ENCODE data around the gene SMARCA2. TPM values are rescaled to one million over a fixed set of nuclear protein-coding genes. Genes with fewer than 3 reads are reported as not detected.

Gene SMARCA2
- total and polyA plus RNA-seq, 12 donors = 38.3 to 192 (median 142) TPM

DNA sequence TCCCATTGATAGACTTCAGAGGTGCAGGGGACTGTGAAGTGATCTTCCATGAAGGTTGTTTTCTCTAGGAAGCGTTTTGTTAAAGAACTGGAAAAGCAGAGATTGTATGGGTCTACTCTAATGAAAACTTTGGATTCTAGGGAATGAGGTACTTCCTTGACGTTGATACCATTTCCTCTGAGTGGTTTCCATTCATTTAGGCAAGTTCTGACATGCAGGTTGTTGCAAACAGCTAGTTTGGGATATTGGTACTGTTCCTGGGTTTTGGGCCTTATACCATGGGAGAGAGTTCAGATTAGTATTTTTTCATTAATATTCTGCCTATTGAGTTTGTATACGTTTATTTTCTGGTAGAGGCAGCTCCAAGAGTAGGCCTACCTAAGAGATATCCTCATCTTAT is 25.7 kb downstream of the SMARCA2 start:
- Histone ChIP-seq H3K36me3 (replicated peaks in 1 of 2) (peaks cover 0 to 40% of the 10 kb centered on the region in 2 donors), H3K27me3 (no peaks in the 10 kb centered on the region), H3K9me3 (replicated peaks in 1 of 3) (no peaks in the 10 kb centered on the region), H3K4me3 (no peak overlapping the region), H3K4me1 (replicated peaks in 1 of 2) (no peaks in the 10 kb centered on the region), H3K27ac (no peak overlapping the region)
- intact Hi-C loops (cut with DNase I) = no loop called here
- no peak for DNase-seq
- 92 to 97% (median 93%) methylated on average over 3 of the region's 3 CpGs for WGBS, 4 donors
- no peak for TF ChIP-seq CTCF (IDR thresholded peaks at IDR 0.05)
- TF ChIP-seq POLR2A (IDR thresholded peaks at IDR 0.05) = no peak

- H3K36me3 ChIP-seq (replicated peaks in 1 of 2) = peaks cover 0 to 40% of the 10 kb centered on the region in 2 donors
- intact Hi-C loops (cut with DNase I) = no loop called here
- WGBS, 4 donors = 81 to 92% (median 88%) methylated on average over 2 of the region's 2 CpGs
- H3K4me3 ChIP-seq = no peak overlapping the region
- no peaks in the 10 kb centered on the region for H3K4me1 ChIP-seq (replicated peaks in 1 of 2)
- H3K9me3 ChIP-seq (replicated peaks in 1 of 3) = no peaks in the 10 kb centered on the region
- H3K27ac ChIP-seq = no peak overlapping the region
- H3K27me3 ChIP-seq = no peaks in the 10 kb centered on the region
- DNase-seq = no peak
- no peak for TF ChIP-seq POLR2A (IDR thresholded peaks at IDR 0.05)
- TF ChIP-seq CTCF (IDR thresholded peaks at IDR 0.05) = no peak
Measured at GRCh38 chr9:2041736-2042135, 26.6 kb downstream of the SMARCA2 start.

DNA sequence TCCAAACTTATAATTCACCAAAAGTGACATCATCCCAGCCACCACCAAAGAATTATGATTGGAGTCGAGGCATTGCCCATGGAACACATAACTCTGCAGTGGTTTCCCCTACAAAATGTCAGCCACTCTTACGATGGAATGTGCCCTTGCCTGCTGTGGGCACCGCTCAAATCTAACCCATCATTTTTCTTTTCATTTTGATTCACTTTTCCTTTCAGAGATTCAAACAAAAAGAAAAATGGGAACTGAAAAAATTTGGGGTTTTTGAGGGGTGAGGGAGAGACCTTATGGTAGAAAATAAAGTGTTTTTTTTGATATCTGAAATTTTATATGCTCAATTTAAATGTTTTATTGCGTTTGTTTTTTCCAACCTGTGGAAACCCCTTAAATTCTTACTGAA is 28.1 kb downstream of the SMARCA2 start:
- Histone ChIP-seq H3K4me3 (no peak overlapping the region), H3K9me3 (replicated peaks in 1 of 3) (no peaks in the 10 kb centered on the region), H3K4me1 (replicated peaks in 1 of 2) (no peaks in the 10 kb centered on the region), H3K27ac (no peak overlapping the region), H3K27me3 (no peaks in the 10 kb centered on the region), H3K36me3 (replicated peaks in 1 of 2) (peaks cover 0 to 50% of the 10 kb centered on the region in 2 donors)
- no peak for TF ChIP-seq CTCF (IDR thresholded peaks at IDR 0.05)
- no peak for TF ChIP-seq POLR2A (IDR thresholded peaks at IDR 0.05)
- DNase-seq = no peak
- WGBS, 4 donors = 74 to 84% (median 78%) methylated on average over 4 of the region's 4 CpGs
- intact Hi-C loops (cut with DNase I) = no loop called here

DNA sequence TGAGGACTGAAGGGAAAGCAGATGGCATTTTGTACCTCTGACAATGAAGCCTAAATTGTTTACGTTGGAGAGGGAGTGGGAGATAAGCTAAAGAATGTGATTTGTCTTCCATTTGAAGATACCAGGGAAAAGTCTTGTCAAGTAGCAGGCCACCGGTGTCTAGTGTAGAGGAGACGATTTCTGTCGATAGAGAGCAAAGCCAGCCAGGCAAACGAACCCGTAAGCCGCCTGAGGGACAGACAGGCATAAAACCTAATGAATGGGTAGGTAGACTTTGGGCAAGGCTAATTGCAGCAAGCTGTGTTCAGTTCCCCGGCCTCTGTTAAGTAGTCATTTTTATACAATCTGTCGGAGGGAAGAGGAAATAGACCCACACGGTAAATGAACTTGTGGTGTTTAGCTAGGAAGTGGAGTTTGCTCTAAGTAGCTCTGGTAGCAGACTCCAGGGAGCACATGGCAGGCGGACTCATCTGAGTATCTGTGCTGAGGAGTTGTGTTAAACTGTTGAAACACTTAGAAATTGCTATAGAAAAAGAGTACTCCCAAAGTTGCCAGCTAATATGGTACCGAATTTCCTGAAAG is 28.8 kb downstream of the SMARCA2 start:
- Histone ChIP-seq H3K27me3 (no peaks in the 10 kb centered on the region), H3K4me3 (no peak overlapping the region), H3K4me1 (replicated peaks in 1 of 2) (no peaks in the 10 kb centered on the region), H3K27ac (no peak overlapping the region), H3K36me3 (replicated peaks in 1 of 2) (peaks cover 0 to 46% of the 10 kb centered on the region in 2 donors), H3K9me3 (replicated peaks in 1 of 3) (no peaks in the 10 kb centered on the region)
- TF ChIP-seq POLR2A (IDR thresholded peaks at IDR 0.05) (no peak), CTCF (IDR thresholded peaks at IDR 0.05) (no peak)
- WGBS, 4 donors = 76 to 82% (median 79%) methylated on average over 12 of the region's 12 CpGs
- no peak for DNase-seq
- intact Hi-C loops (cut with DNase I) = no loop called here

Data from adrenal gland (tissue), 12 donors.